Panc1 (cell line): ENCODE results near the gene CROCC.

Source experiments
- CTCF ChIP-seq: fragments of 450-650 bp; IDR thresholded peaks from 2 replicates; pipeline ENCODE4 v1.5.1; 2017; ENCODE audit warnings: mild to moderate bottlenecking
- SIN3A ChIP-seq: IDR thresholded peaks from 2 replicates; pipeline ENCODE4 v1.6.1; 2012; ENCODE audit warnings: low read depth, mild to moderate bottlenecking, low read length, moderate library complexity, borderline replicate concordance; ENCODE audit not compliant: insufficient read depth

GRCh38 chr1:16969057-16969611 is 47.4 kb downstream of the CROCC start:
- no peak for TF ChIP-seq CTCF
- TF ChIP-seq SIN3A: no peak
